Stimulated activated naive B cell treated with anti-CD40 and anti-IgM and Interleukin-4, amounts not matched to agents 10 μg/mL and 1 μg/mL and 100 μg/mL, for 72 hours (primary cell): ENCODE results near the gene PSMA3.
"Not testable (repeated sequence)": the region's sequence is repeated elsewhere in the genome, so short reads cannot be mapped to it uniquely, and the experiment has no call there.

Source experiments
- ATAC-seq, 2 donors: fragments of 150-1000 bp; cut with Tn5 transposase; replicated peaks; 2 replicates each; pipeline ENCODE4 v1.10.0; 2021; ENCODE audit warnings: moderate library complexity in 1 of 2
- DNase-seq: peaks from one replicate; pipeline ENCODE4 v3.0.0; 2021
- H3K27ac Mint-ChIP-seq: one replicate; pipeline ENCODE4 v1.8.0; 2022; ENCODE audit warnings: mild to moderate bottlenecking, mixed read lengths
- H3K27me3 Mint-ChIP-seq, 2 donors: one replicate each; pipeline ENCODE4 v1.8.0; 2022; ENCODE audit warnings: mixed read lengths in 2 of 2
- H3K36me3 Mint-ChIP-seq, 2 donors: one replicate each; pipeline ENCODE4 v1.8.0; 2022; ENCODE audit warnings: mixed read lengths in 2 of 2, mild to moderate bottlenecking in 1 of 2
- H3K4me1 Mint-ChIP-seq, 2 donors: one replicate each; pipeline ENCODE4 v1.8.0; 2022; ENCODE audit warnings: mixed read lengths in 2 of 2, mild to moderate bottlenecking in 1 of 2
- H3K4me3 Mint-ChIP-seq, 2 donors: one replicate each; pipeline ENCODE4 v1.8.0; 2022; ENCODE audit warnings: mild to moderate bottlenecking in 2 of 2, mixed read lengths in 2 of 2, moderate library complexity in 1 of 2
- H3K9me3 Mint-ChIP-seq, 2 donors: one replicate each; pipeline ENCODE4 v1.8.0; 2022; ENCODE audit warnings: mixed read lengths in 2 of 2, mild to moderate bottlenecking in 1 of 2

The PSMA3 gene

GRCh38 chr14:58243790-58244555 lies 670 bp upstream of the PSMA3 start:
- Mint-ChIP-seq H3K9me3 (no peaks in the 10 kb centered on the region), H3K4me3 (peak overlapping the region; percentile 96 to 97), H3K4me1 (peaks cover 16 to 29% of the 10 kb centered on the region in 2 donors), H3K27me3 (no peaks in the 10 kb centered on the region), H3K27ac (peak overlapping the region; percentile 99), H3K36me3 (peaks cover 6 to 19% of the 10 kb centered on the region in 2 donors)
- peak; percentile 51 to 60 for ATAC-seq
- DNase-seq, result no peak

- ATAC-seq, result no peak
- no peaks in the 10 kb centered on the region for H3K9me3 Mint-ChIP-seq
- H3K27me3 Mint-ChIP-seq, result no peaks in the 10 kb centered on the region
- H3K4me1 Mint-ChIP-seq, result peaks cover 17 to 34% of the 10 kb centered on the region in 2 donors
- H3K27ac Mint-ChIP-seq, result peak overlapping the region; percentile 99
- no peak for DNase-seq
- peaks cover 9 to 21% of the 10 kb centered on the region in 2 donors for H3K36me3 Mint-ChIP-seq
- peak overlapping the region; percentile 96 to 97 for H3K4me3 Mint-ChIP-seq
These were observed 919 bp downstream of the PSMA3 start for GRCh38 chr14:58245562-58245961.

DNA sequence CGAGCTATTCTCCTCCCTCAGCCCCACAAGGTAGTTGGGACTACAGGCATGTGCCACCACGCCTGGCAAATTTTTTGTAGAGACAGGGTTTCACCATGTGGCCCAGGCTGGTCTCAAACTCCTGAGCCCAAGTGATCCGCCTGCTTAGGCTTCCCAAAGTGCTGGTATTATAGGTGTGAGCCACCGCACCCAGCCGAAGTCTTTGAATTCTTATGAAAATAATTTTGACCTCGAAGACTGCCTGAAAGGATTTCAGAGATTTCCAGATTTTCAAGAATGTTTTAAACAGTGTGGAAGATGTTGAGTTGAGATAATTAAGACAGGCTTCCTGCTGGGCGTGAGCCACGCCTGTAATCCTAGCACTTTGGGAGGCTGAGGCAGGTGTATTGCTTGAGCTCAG lies 5.0 kb downstream of the PSMA3 start:
- no peak overlapping the region for H3K27ac Mint-ChIP-seq

GRCh38 chr14:58258156-58258555 lies 13.5 kb downstream of the PSMA3 start:
- ATAC-seq (no peak), DNase-seq (no peak)
- H3K27me3 Mint-ChIP-seq, result no peaks in the 10 kb centered on the region
- H3K9me3 Mint-ChIP-seq, result no peaks in the 10 kb centered on the region
- peaks cover 4 to 7% of the 10 kb centered on the region in 2 donors for H3K4me1 Mint-ChIP-seq
- peaks cover 26 to 36% of the 10 kb centered on the region in 2 donors for H3K36me3 Mint-ChIP-seq
- H3K27ac Mint-ChIP-seq, result no peak overlapping the region
- H3K4me3 Mint-ChIP-seq, result no peak overlapping the region

More for the DNA sequence above, 5.0 kb downstream of the PSMA3 start:
- Mint-ChIP-seq H3K36me3 (peaks cover 19 to 37% of the 10 kb centered on the region in 2 donors), H3K4me3 (no peak overlapping the region), H3K9me3 (no peaks in the 10 kb centered on the region), H3K4me1 (peaks cover 15 to 30% of the 10 kb centered on the region in 2 donors), H3K27me3 (no peaks in the 10 kb centered on the region)
- DNase-seq, result no peak
- ATAC-seq, result no peak

GRCh38 chr14:58262005-58262404 lies 17.4 kb downstream of the PSMA3 start:
- ATAC-seq, H3K9me3 Mint-ChIP-seq, DNase-seq, H3K4me3 Mint-ChIP-seq, H3K27me3 Mint-ChIP-seq: not testable (repeated sequence)
- Mint-ChIP-seq H3K27ac (peak overlapping the region; percentile 56), H3K4me1 (peaks cover 10 to 25% of the 10 kb centered on the region in 2 donors), H3K36me3 (peaks cover 33 to 47% of the 10 kb centered on the region in 2 donors)

DNA sequence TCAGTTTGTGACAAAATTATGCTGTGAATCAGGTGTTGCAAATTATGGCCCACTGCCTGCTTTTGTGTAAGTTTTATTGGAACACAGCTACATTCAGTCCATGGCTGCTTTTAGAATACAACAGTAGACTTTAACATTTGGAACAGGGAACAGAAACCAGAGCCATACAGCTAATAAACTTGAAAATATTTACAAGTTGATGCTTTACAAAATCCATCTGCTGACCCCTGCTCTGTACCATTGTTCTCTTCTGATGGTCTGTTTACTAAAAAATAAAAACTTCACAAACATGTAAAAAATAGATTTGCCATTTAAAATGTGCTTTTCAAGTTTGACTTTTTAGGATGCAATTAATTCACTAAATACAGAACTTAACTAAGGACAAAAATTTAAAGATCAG lies 20.8 kb downstream of the PSMA3 start:
- H3K4me1 Mint-ChIP-seq, result peaks cover 6 to 18% of the 10 kb centered on the region in 2 donors
- no peak overlapping the region for H3K4me3 Mint-ChIP-seq
- ATAC-seq (peak in 1 of 2 donors; percentile 48), DNase-seq (no peak)
- H3K9me3 Mint-ChIP-seq, result no peaks in the 10 kb centered on the region
- no peaks in the 10 kb centered on the region for H3K27me3 Mint-ChIP-seq
- no peak overlapping the region for H3K27ac Mint-ChIP-seq
- H3K36me3 Mint-ChIP-seq, result peaks cover 26 to 43% of the 10 kb centered on the region in 2 donors

- peaks cover 23 to 51% of the 10 kb centered on the region in 2 donors for H3K36me3 Mint-ChIP-seq
- peak overlapping the region; percentile 54 for H3K27ac Mint-ChIP-seq
- H3K9me3 Mint-ChIP-seq, result no peaks in the 10 kb centered on the region
- DNase-seq (no peak), ATAC-seq (peak in 1 of 2 donors; percentile 45)
- no peak overlapping the region for H3K4me3 Mint-ChIP-seq
- H3K27me3 Mint-ChIP-seq, result no peaks in the 10 kb centered on the region
- H3K4me1 Mint-ChIP-seq, result peaks cover 7 to 24% of the 10 kb centered on the region in 2 donors
These were observed 26.0 kb downstream of the PSMA3 start for GRCh38 chr14:58270628-58271027.

DNA sequence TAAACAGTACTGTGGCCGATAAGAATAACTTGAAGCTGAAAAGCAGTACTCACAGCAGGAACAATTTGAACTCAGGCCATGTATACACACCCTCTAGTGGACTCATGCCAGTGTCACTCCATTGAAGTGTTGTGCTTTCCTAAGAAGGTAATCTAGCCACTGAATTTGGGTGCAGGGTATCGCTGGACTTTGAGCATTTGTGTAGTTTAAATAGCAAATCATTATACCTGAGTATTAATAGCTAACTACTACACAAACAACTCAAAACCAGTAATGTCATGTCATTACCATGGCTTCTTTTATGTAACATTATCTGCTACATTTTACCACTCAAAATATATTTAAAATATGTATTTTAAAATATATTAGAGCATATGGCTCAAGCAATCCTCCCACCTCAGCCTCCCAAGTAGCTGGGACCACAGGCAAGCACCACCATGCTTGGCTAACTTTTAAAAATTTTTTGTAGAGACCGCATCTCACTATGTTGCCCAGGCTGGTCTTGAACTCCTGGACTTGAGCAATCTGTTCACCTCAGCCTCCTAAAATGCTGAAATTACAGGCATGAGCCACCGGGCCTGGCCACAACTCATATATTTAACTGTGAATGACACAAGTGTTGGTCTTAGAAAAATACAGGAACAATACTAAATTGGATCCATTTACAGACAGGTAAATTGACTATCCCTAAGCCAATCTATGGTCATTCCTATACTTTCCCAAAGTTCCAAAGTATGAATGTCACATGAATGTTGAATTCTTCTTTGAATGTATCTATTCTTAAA lies 28.1 kb downstream of the PSMA3 start:
- H3K27me3 Mint-ChIP-seq, result no peaks in the 10 kb centered on the region
- DNase-seq (no peak), ATAC-seq (no peak)
- no peaks in the 10 kb centered on the region for H3K9me3 Mint-ChIP-seq
- peaks cover 15 to 40% of the 10 kb centered on the region in 2 donors for H3K36me3 Mint-ChIP-seq
- H3K4me1 Mint-ChIP-seq, result peaks cover 10 to 23% of the 10 kb centered on the region in 2 donors
- no peak overlapping the region for H3K27ac Mint-ChIP-seq
- no peak overlapping the region for H3K4me3 Mint-ChIP-seq

- peaks cover 10 to 37% of the 10 kb centered on the region in 2 donors for H3K4me1 Mint-ChIP-seq
- DNase-seq (no peak), ATAC-seq (no peak)
- H3K27ac Mint-ChIP-seq, result peak overlapping the region; percentile 85
- H3K4me3 Mint-ChIP-seq, result no peak overlapping the region
- peaks cover 19 to 49% of the 10 kb centered on the region in 2 donors for H3K36me3 Mint-ChIP-seq
- no peaks in the 10 kb centered on the region for H3K27me3 Mint-ChIP-seq
- no peaks in the 10 kb centered on the region for H3K9me3 Mint-ChIP-seq
These were observed 30.2 kb downstream of the PSMA3 start for GRCh38 chr14:58274881-58275280.

- peak overlapping the region; percentile 85 for H3K27ac Mint-ChIP-seq
- no peaks in the 10 kb centered on the region for H3K27me3 Mint-ChIP-seq
- H3K36me3 Mint-ChIP-seq, result peaks cover 21 to 49% of the 10 kb centered on the region in 2 donors
- H3K9me3 Mint-ChIP-seq, result peaks cover 0 to 1% of the 10 kb centered on the region in 2 donors
- DNase-seq (no peak), ATAC-seq (no peak)
- peak overlapping the region in 1 of 2 donors; percentile 34 for H3K4me3 Mint-ChIP-seq
- H3K4me1 Mint-ChIP-seq, result peaks cover 12 to 44% of the 10 kb centered on the region in 2 donors
These were observed 31.0 kb downstream of the PSMA3 start for GRCh38 chr14:58275527-58276190.

DNA sequence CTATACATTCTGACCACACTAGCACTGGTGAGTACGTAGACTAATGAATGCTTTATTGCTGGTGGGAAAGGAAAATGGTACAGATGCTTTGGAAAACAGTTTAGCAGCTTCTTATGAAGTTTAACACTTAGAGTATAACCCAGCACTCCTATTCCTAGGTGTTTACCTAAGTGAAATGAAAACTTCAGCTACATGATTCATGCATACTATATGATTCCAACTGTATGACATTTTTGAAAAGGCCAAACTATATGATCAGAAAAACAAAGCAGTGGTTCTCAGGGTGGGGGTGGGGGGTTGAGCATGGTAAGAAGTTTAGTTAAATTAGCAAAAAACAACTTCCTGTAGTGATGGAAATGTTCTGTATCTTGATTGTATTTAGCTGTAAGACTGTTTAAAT lies 31.6 kb downstream of the PSMA3 start:
- peaks cover 0 to 1% of the 10 kb centered on the region in 2 donors for H3K9me3 Mint-ChIP-seq
- H3K36me3 Mint-ChIP-seq, result peaks cover 25 to 51% of the 10 kb centered on the region in 2 donors
- H3K27ac Mint-ChIP-seq, result no peak overlapping the region
- DNase-seq (no peak), ATAC-seq (no peak)
- H3K4me1 Mint-ChIP-seq, result peaks cover 16 to 50% of the 10 kb centered on the region in 2 donors
- H3K27me3 Mint-ChIP-seq, result no peaks in the 10 kb centered on the region
- no peak overlapping the region for H3K4me3 Mint-ChIP-seq

DNA sequence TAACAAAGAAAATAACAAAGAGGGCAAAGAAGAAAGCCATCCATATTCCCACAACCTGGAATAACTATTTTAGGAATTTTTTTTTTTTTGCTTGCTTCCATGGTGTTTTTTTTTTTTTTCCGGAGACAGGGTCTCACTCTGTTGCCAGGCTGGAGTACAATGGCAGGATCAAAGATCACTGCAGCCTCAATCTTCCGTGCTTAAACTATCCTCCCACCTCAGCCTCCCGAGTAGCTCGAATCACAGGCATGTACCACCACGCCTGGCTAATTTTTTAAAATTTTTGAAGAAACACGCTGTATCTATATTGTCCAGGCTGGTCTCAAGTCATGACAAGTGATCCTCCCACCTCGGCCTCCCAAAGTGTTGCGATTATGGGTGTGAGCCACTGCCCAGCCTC lies 33.5 kb downstream of the PSMA3 start:
- ATAC-seq (no peak), DNase-seq (no peak)
- H3K36me3 Mint-ChIP-seq, result peaks cover 30 to 55% of the 10 kb centered on the region in 2 donors
- no peaks in the 10 kb centered on the region for H3K27me3 Mint-ChIP-seq
- H3K4me3 Mint-ChIP-seq, result no peak overlapping the region
- H3K27ac Mint-ChIP-seq, result no peak overlapping the region
- peaks cover 26 to 70% of the 10 kb centered on the region in 2 donors for H3K4me1 Mint-ChIP-seq
- H3K9me3 Mint-ChIP-seq, result peaks cover 0 to 1% of the 10 kb centered on the region in 2 donors

GRCh38 chr14:58280954-58281787 lies 36.5 kb downstream of the PSMA3 start:
- peak overlapping the region; percentile 72 to 73 for H3K4me3 Mint-ChIP-seq
- ATAC-seq (peak; percentile 96 to 97), DNase-seq (peak; percentile 38)
- H3K27ac Mint-ChIP-seq, result peak overlapping the region; percentile 96
- H3K4me1 Mint-ChIP-seq, result peaks cover 25 to 59% of the 10 kb centered on the region in 2 donors
- H3K36me3 Mint-ChIP-seq, result peaks cover 32 to 54% of the 10 kb centered on the region in 2 donors
- H3K27me3 Mint-ChIP-seq, result no peaks in the 10 kb centered on the region
- peaks cover 0 to 1% of the 10 kb centered on the region in 2 donors for H3K9me3 Mint-ChIP-seq
